ENCODE measurements around the gene SF3A1. TPM values are rescaled to one million over a fixed set of nuclear protein-coding genes. Genes with fewer than 3 reads are reported as not detected.

Gene SF3A1
- total RNA-seq, 2 experiments from 2014 or later, result 335 to 388 TPM

DNA sequence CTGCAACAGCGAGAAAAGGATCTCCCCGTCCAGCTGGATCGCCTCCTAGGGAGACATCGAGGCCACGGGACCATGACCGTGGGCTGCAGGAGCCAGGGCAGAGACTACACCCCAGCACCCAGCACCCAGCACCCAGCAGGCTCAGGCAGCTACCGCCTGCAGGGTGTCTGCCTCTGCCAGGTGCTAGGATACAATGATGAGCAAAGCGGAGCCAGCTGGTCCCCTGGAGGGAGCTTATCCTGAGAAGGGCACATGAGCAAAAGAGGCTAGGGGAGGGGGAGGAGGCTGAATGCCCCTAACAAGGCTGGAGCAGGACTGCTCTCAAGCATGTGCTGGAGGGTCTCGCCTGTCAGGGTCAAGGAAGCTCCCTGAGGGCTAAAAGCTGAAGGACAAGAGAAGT, 62.6 kb downstream of the SF3A1 start:
- H3K36me3 Mint-ChIP-seq (ENCODE audit: low read depth), result peaks cover 92% of the 10 kb centered on the region
- peaks cover 77% of the 10 kb centered on the region for H3K36me3 ChIP-seq (ENCODE audit: insufficient read depth, low read length)
- POLR2A ChIA-PET, result interaction anchor here (1.0 to 9.8 kb wide), 3 partner anchors 11 to 33 kb away, joined by 3 to 268 read pairs (median 4); partner anchors contain the start of gene TBC1D10A
- no peaks in the 10 kb centered on the region for H3K9me3 Mint-ChIP-seq
- intact Hi-C loops (cut with DNase I, micrococcal nuclease), result no loop called here
- peaks cover 70% of the 10 kb centered on the region for H3K4me1 ChIP-seq (ENCODE audit: insufficient read depth, low read length)
- ATAC-seq (ENCODE audit: poor library complexity) (no peak), DNase-seq (no peak)
- TF ChIP-seq, protein P1, sequence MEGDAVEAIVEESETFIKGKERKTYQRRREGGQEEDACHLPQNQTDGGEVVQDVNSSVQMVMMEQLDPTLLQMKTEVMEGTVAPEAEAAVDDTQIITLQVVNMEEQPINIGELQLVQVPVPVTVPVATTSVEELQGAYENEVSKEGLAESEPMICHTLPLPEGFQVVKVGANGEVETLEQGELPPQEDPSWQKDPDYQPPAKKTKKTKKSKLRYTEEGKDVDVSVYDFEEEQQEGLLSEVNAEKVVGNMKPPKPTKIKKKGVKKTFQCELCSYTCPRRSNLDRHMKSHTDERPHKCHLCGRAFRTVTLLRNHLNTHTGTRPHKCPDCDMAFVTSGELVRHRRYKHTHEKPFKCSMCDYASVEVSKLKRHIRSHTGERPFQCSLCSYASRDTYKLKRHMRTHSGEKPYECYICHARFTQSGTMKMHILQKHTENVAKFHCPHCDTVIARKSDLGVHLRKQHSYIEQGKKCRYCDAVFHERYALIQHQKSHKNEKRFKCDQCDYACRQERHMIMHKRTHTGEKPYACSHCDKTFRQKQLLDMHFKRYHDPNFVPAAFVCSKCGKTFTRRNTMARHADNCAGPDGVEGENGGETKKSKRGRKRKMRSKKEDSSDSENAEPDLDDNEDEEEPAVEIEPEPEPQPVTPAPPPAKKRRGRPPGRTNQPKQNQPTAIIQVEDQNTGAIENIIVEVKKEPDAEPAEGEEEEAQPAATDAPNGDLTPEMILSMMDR (IDR thresholded peaks at IDR 0.05), result no peak
- CTCF ChIA-PET, result no interaction called here
- H3K27ac ChIP-seq (ENCODE audit: low read depth in 1 of 2, low read length in 2 of 2), result no peak overlapping the region
- H3K27me3 ChIP-seq (ENCODE audit: control insufficient read depth in 1 of 2, insufficient read depth in 2 of 2, low read length in 2 of 2), result no peaks in the 10 kb centered on the region
- H3K4me1 Mint-ChIP-seq (ENCODE audit: low read depth), result peaks cover 76% of the 10 kb centered on the region
- no peak overlapping the region for H3K4me3 ChIP-seq (ENCODE audit: low read length)
- H3K27ac Mint-ChIP-seq, result peak overlapping the region; percentile 83
- no peak overlapping the region for H3K4me3 Mint-ChIP-seq
- no peaks in the 10 kb centered on the region for H3K27me3 Mint-ChIP-seq
- H3K9me3 ChIP-seq (ENCODE audit: control insufficient read depth in 1 of 2, insufficient read depth in 1 of 2, low read length in 2 of 2), result no peaks in the 10 kb centered on the region

DNA sequence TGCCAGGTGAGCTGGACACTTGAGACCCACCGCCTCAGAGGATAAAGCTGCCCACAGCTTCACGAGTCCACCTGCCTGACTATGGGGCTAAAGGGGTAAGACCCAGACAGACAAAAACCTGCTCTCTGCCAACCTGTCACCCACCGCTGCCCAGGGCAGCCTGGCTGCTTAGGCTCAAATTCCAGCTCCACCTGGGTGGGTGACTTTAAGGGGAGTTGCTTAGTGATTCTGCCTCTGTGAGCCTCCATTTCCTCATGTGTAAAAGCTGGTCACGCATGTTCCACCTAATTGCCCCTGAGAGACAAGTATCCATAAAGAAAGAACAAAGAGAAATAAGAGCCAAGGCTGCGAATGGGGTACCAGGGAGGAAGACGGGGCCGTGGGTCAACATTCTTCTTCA, 63.7 kb downstream of the SF3A1 start:
- no peak overlapping the region for H3K4me3 ChIP-seq (ENCODE audit: low read length)
- H3K27me3 ChIP-seq (ENCODE audit: control insufficient read depth in 1 of 2, insufficient read depth in 2 of 2, low read length in 2 of 2), result no peaks in the 10 kb centered on the region
- ATAC-seq (ENCODE audit: poor library complexity) (no peak), DNase-seq (no peak)
- Mint-ChIP-seq H3K4me3 (no peak overlapping the region), H3K9me3 (no peaks in the 10 kb centered on the region), H3K36me3 (ENCODE audit: low read depth) (peaks cover 86% of the 10 kb centered on the region), H3K27me3 (no peaks in the 10 kb centered on the region), H3K4me1 (ENCODE audit: low read depth) (peaks cover 70% of the 10 kb centered on the region), H3K27ac (peak overlapping the region; percentile 66)
- no peak overlapping the region for H3K27ac ChIP-seq (ENCODE audit: low read depth in 1 of 2, low read length in 2 of 2)
- POLR2A ChIA-PET, result interaction anchor here (1.3 to 9.8 kb wide), 5 partner anchors 12 to 131 kb away, joined by 3 to 268 read pairs (median 88); partner anchors contain the start of genes CCDC157, SF3A1 and TBC1D10A
- TF ChIP-seq, protein P1 (IDR thresholded peaks at IDR 0.05), result no peak
- peaks cover 67% of the 10 kb centered on the region for H3K36me3 ChIP-seq (ENCODE audit: insufficient read depth, low read length)
- CTCF ChIA-PET, result interaction anchor here (6.8 kb wide), 1 partner anchor 11 kb away, joined by 59 read pairs; no protein-coding TSS in a partner anchor
- intact Hi-C loops (cut with DNase I, micrococcal nuclease), result no loop called here
- H3K9me3 ChIP-seq (ENCODE audit: control insufficient read depth in 1 of 2, insufficient read depth in 1 of 2, low read length in 2 of 2), result no peaks in the 10 kb centered on the region
- peaks cover 70% of the 10 kb centered on the region for H3K4me1 ChIP-seq (ENCODE audit: insufficient read depth, low read length)

DNA sequence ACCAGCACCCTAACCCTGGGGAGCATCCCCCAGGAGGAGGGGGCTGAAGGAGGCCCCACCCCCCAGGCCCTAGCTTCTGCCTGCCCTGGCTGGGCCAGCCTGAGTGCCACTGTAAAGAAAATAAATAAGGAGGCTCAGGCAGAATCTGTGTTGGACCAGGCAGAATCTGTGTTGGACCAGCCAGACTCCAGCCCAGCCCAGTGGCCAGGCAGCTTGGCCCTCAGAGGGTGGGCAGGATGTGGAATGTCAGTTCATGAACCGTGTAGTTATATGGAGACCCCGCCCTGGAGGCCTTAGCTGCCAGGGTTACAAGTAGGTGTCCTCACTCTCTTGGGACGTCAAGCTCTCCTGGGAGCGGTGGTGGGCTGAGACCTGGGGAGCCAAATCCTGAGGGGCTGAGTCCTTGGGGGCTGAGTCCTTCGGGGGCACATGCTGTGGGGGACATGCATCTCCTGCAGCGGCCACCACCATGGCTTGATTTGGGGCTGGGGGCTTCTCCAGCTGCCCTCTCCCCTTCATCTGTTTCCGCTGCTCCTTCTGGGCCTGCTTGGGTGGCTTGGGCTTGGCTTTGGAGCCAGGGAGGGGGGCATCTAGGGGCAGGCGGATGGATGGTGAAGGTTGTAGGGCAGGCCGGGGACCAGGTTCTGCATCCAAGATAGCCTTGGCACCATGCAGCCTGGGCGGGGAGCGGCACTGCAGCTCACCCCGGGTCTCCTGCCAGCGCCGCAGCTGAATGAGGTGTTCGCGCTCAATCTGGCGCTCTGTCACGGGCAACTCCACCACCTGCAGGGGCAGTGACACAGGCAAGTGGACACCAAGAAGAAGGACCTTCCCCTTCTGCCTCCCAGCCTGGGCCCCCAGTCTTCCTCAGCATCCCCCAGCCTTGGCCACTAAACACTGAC, 64.4 kb downstream of the SF3A1 start:
- H3K27ac Mint-ChIP-seq, result peak overlapping the region; percentile 79
- ATAC-seq (ENCODE audit: poor library complexity), result no peak
- H3K4me1 ChIP-seq (ENCODE audit: insufficient read depth, low read length), result peaks cover 70% of the 10 kb centered on the region
- peaks cover 83% of the 10 kb centered on the region for H3K36me3 Mint-ChIP-seq (ENCODE audit: low read depth)
- H3K27ac ChIP-seq (ENCODE audit: low read depth in 1 of 2, low read length in 2 of 2), result no peak overlapping the region
- H3K27me3 ChIP-seq (ENCODE audit: control insufficient read depth in 1 of 2, insufficient read depth in 2 of 2, low read length in 2 of 2), result no peaks in the 10 kb centered on the region
- TF ChIP-seq, protein P1 (IDR thresholded peaks at IDR 0.05), result no peak
- no peaks in the 10 kb centered on the region for H3K27me3 Mint-ChIP-seq
- peaks cover 69% of the 10 kb centered on the region for H3K4me1 Mint-ChIP-seq (ENCODE audit: low read depth)
- ChIA-PET CTCF (interaction anchor here (1.5 to 6.8 kb wide), 2 partner anchors 12 to 95 kb away, joined by 4 to 59 read pairs; no protein-coding TSS in a partner anchor), POLR2A (interaction anchor here (2.5 to 9.8 kb wide), 5 partner anchors 13 to 132 kb away, joined by 8 to 268 read pairs (median 88); partner anchors contain the start of genes CCDC157, SF3A1 and TBC1D10A)
- no peak overlapping the region for H3K4me3 Mint-ChIP-seq
- no peaks in the 10 kb centered on the region for H3K9me3 ChIP-seq (ENCODE audit: control insufficient read depth in 1 of 2, insufficient read depth in 1 of 2, low read length in 2 of 2)
- H3K36me3 ChIP-seq (ENCODE audit: insufficient read depth, low read length), result peaks cover 60% of the 10 kb centered on the region
- no peaks in the 10 kb centered on the region for H3K9me3 Mint-ChIP-seq
- DNase-seq, result no peak
- no peak overlapping the region for H3K4me3 ChIP-seq (ENCODE audit: low read length)
- intact Hi-C loops (cut with DNase I, micrococcal nuclease), result no loop called here
